ENCODE results near the gene ANTXRL. TPM values are rescaled to one million over a fixed set of nuclear protein-coding genes. Genes with fewer than 3 reads are reported as not detected.

Gene ANTXRL
- total and polyA plus RNA-seq, 2 of the 8 experiments (the other 6 are each of a cell fraction or from before 2014, with no cell fraction given): not detected

GRCh38 chr10:46305079-46305818 lies 18.5 kb downstream of the ANTXRL start:
- no peak overlapping the region for H2BK5ac ChIP-seq (ENCODE audit: low read depth, low read length)
- H2BK15ac ChIP-seq (ENCODE audit: low read length): no peak overlapping the region
- FAIRE-seq (no peak), DNase-seq (ENCODE audit: low read depth in 1 of 2, low spot score in 2 of 2) (no peak)
- H3K14ac ChIP-seq (ENCODE audit: insufficient read length): no peak overlapping the region
- H3K4me1 ChIP-seq (replicated peaks in 1 of 4; ENCODE audit: control insufficient read depth in 3 of 4, insufficient read depth in 4 of 4, low read length in 3 of 4): no peaks in the 10 kb centered on the region; a peak in 1 of 7 replicates
- H3K23ac ChIP-seq (ENCODE audit: insufficient read length): no peak overlapping the region
- H3K4me3 ChIP-seq (ENCODE audit: extremely low read depth in 1 of 4, insufficient read depth in 2 of 4, low read depth in 3 of 4, low read length in 4 of 4): no peak overlapping the region
- WGBS, 2 experiments (ENCODE audit: extremely low coverage in 1 of 2, insufficient coverage in 1 of 2, insufficient read length in 1 of 2, insufficient replicate concordance in 2 of 2, low coverage in 1 of 2, low lambda C conversion rate in 2 of 2, missing lambda C conversion rate in 1 of 2): 88% methylated on average over 10 of the region's 10 CpGs; no CpG with 5 or more reads in 1 of the 2 experiments
- H3K56ac ChIP-seq (replicated peaks; ENCODE audit: insufficient read length, low read depth, low read length): no peak overlapping the region
- no peak overlapping the region for H2BK120ac ChIP-seq (replicated peaks; ENCODE audit: low read depth, low read length)
- POLR2A ChIA-PET (ENCODE audit: partially characterized antibody): no interaction called here
- no peak overlapping the region for H3K18ac ChIP-seq (ENCODE audit: extremely low read depth, low read length)
- no peak overlapping the region for H3K9ac ChIP-seq (replicated peaks in 1 of 4; ENCODE audit: extremely low read depth in 1 of 4, low read depth in 3 of 4, low read length in 3 of 4)
- H2AK5ac ChIP-seq (ENCODE audit: low read depth, low read length): no peak overlapping the region
- no peaks in the 10 kb centered on the region for H3K36me3 ChIP-seq (ENCODE audit: control insufficient read depth in 2 of 4, insufficient read depth in 4 of 4, low read length in 3 of 4)
- H3K79me2 ChIP-seq (ENCODE audit: control insufficient read depth in 1 of 2, insufficient read depth in 2 of 2, low read length in 2 of 2): no peaks in the 10 kb centered on the region
- H2BK20ac ChIP-seq (ENCODE audit: low read length): no peak overlapping the region
- H3K4me2 ChIP-seq (ENCODE audit: insufficient read depth in 1 of 2, low read depth in 2 of 2, low read length in 2 of 2): no peak overlapping the region
- H3K27me3 ChIP-seq (replicated peaks in 1 of 4; ENCODE audit: control insufficient read depth in 3 of 4, extremely low read depth in 1 of 4, insufficient read depth in 3 of 4, low read length in 3 of 4): no peaks in the 10 kb centered on the region; a peak in 1 of 7 replicates
- no peak overlapping the region for H3K4ac ChIP-seq (replicated peaks; ENCODE audit: insufficient read length, low read depth, low read length)
- H3K23me2 ChIP-seq (ENCODE audit: low read depth, low read length): no peaks in the 10 kb centered on the region
- no peak overlapping the region for H2BK12ac ChIP-seq (ENCODE audit: low read depth, low read length)
- H3K9me3 ChIP-seq (ENCODE audit: insufficient read depth in 2 of 2, low read depth in 1 of 2, low read length in 1 of 2): no peaks in the 10 kb centered on the region
- H2AFZ ChIP-seq (ENCODE audit: low read length): no peak overlapping the region
- no peak overlapping the region for H3K27ac ChIP-seq (ENCODE audit: low read depth, low read length)
- H4K5ac ChIP-seq (ENCODE audit: insufficient read length, low read depth, low read length): no peak overlapping the region
- CTCF ChIA-PET (ENCODE audit: partially characterized antibody): interaction anchor here (0.6 kb wide), 1 partner anchor 219 kb away, joined by 4 read pairs; no protein-coding TSS in a partner anchor
- no peaks in the 10 kb centered on the region for H3K79me1 ChIP-seq (ENCODE audit: low read depth, low read length)
- no peak overlapping the region for H4K91ac ChIP-seq (replicated peaks; ENCODE audit: insufficient read length, low read length)
- H4K20me1 ChIP-seq (replicated peaks in 1 of 2; ENCODE audit: control insufficient read depth in 1 of 2, insufficient read depth in 2 of 2, low read length in 2 of 2): no peaks in the 10 kb centered on the region
- no peak overlapping the region for H4K8ac ChIP-seq (ENCODE audit: extremely low read depth, insufficient read depth, low read length)
- no peak for TF ChIP-seq RXRA (IDR thresholded peaks at IDR 0.05; ENCODE audit: insufficient read depth, low read depth, low read length)
- peak in 2 of 3 experiments; percentile 10 to 23; a peak in 2 of 4 replicates for TF ChIP-seq CTCF (IDR thresholded peaks at IDR 0.05; ENCODE audit: control extremely low read depth in 1 of 3, insufficient read depth in 1 of 3, low read depth in 1 of 3, low read length in 3 of 3)
- TF ChIP-seq KDM1A (IDR thresholded peaks at IDR 0.05; ENCODE audit: borderline replicate concordance, low read length): no peak
- peak in 1 of 2 experiments; percentile 27; a peak in 2 of 4 replicates for TF ChIP-seq RAD21 (IDR thresholded peaks at IDR 0.05 in 1 of 2, conservative IDR thresholded peaks at IDR 0.05 in 1 of 2; ENCODE audit: low read depth in 2 of 2, low read length in 2 of 2)

All from H1 (cell line).